Ureter (tissue), 1 donor: ENCODE data around the gene CYP26B1. TPM values are rescaled to one million over a fixed set of nuclear protein-coding genes. Genes with fewer than 3 reads are reported as not detected.
A peak's percentile ranks its signal among the peaks of the same experiment; 100 is the strongest.

ENCODE experiments used
- DNase-seq: peaks from one replicate; pipeline ENCODE4 v3.0.0-alpha.2; 2020; ENCODE audit warnings: low spot score
- total RNA-seq: library from RNA; stranded (reverse); gene quantifications from one replicate; pipeline ENCODE4 v1.2.4, GENCODE V29; 2023
- donor health status: DM: yes; HTN: yes; CAD: no.

The CYP26B1 gene
- total RNA-seq, 1 donor from 2014 or later = 1.1 TPM

DNA sequence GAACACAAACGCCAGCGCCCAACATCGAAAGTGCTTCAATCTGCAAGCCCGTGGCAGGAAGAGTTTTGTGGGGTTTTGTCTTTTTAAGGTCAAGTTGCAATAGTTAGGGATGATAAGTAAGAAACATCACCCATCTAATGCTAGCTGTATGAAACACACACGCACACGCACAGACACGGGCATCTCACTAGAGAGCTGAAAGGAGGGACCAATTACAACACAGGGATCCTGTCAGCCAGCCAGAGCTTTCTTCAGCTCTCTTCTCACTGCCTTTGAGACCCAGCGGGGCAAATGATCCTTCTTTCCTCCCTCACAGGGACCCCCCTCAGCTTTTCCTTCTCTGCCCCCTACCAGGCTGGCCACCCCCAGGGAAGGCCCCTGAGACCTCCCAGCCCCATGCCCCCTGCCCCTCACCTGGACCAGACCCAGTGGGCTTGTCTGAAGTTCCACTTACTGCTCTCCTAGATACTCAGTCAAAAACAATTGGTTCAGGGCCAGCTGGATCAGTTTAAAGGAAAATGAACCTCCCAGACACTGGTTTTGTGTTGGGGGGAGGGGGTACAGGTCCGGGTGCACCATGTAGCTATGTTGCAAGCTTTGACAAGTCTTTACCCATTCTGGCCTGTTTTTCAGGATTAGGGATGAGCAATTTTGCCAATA lies 17.9 kb downstream of the CYP26B1 start:
- peak; percentile 31 for DNase-seq

DNA sequence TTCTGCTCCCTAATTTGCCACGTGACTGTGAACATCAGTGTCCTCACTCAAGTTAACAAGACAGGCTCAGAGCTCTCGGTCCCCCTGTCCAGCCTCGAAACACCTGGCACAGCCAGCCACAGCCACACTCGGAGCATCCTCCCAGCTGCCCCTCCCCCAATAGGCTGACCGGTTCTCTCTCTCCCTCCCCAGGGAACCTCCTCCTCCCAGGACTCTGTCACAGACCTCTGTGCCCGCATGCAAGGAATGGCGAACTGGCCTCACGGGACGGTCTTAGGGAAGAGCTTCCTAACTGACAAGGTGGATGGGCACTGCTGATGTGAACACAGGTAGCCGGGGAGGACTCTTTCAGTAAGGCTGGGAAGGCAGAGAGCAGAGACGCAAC lies 18.8 kb downstream of the CYP26B1 start:
- DNase-seq = peak; percentile 32

DNA sequence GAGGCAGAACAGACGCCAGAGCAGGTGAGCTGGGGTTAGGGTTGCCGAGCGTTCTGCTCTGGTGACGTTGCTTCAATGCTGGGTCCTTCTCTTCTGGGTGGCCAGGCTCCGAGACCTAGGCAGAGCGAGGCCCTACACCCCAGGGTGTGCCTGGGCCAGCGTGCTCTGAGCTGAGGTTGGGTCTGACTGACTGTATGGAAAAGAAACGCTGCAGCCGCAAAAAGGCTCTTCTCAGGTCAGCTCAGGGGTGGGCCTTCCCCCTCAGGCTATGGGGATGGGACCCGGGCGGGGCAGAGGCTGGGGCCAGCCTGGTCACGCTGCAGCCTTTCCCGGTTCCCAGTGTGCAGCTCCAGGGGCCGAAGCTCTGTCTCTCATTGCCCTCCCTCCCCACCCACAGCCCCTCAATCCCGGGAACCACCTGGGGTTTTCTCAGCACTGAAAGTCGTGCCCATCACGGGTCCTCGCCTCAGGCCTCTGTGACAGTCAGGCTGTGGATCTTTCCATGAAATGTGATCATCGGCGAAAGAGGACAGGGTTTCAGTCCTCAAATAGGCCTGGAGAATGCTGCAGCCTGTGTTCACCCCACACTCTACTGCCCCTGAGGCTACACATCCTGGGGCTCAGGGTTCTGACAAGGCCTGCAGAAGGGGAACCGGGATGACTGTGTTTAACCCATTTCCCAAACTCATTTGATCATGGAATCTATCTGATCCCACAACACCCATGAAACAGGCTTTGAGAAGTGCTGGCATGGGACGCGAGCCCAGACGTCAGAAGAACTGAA lies 19.4 kb downstream of the CYP26B1 start:
- DNase-seq = peak; percentile 38

DNA sequence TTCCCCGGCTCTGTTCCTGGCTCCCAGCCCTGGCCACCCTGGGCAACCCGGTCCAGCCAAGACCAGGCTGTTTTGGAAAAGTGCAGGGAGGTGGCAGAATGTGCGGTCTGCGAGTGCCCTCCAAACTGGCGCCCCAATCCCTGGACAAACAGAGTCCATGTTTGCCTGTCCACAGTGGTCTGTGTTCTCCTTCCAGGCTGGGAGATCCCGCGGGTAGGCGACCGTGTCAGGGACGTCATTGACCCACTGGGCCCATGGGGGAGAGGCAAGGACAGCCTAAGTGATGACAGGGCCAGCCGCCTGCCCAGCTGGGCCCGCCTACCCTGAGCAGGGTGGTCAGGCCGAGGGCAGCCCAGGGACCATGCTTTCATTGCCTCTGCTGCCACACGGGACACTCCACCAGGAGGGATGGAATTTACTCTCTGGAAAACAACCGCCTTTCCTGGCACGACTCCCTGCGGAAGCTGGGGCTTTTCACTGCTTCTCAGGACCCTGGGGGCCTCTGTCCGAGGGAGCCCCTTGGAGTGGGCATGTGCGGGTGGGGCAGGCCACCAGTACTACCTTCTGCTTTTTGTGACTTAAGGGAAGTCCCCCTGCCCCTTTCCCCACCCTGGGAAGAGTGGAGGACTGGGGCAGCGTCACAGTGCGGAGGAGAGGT lies 20.1 kb downstream of the CYP26B1 start:
- peak; percentile 38 for DNase-seq

DNA sequence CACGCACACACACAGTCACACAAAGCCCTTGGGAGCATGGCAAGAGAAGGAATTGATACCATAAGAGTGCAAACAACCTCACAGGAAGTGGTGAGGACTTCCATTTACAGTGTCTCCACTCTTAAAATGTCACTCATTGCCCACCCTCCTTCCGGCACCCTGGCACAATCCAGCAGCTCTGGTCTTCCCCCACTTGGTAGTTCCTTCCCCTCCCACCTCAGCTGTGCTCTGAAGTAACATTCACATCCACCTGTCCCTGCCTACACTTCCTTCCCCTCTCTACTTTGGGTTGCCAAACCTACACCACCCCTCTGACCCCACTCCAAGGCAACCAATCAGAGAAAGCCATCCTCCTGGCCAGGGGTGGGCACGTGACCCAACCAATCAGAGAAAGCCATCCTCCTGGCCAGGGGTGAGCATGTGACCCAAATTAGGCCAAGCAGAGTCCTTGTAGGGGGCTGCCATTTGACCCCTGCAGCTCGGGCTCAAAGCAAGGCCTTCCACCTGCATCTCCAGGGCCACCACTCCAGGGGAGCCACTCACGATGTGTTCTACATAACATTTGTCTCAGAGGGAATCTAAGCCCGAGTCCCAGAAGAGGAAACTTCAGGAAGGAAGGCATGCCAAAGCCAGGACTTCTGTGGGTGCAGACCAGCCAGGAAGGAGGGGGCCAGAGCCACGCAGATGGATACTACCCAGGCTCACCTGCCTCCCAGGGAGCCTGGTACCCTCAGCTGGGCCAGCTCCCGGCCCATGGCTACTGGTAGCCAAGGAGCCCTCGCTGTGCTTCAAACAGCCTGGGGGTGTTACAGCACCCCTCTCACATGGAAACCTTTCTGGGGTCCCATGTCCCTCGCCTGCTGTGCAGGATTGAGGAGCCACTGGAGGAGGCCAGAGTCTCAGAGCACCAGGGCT lies 21.2 kb downstream of the CYP26B1 start:
- DNase-seq = no peak

DNA sequence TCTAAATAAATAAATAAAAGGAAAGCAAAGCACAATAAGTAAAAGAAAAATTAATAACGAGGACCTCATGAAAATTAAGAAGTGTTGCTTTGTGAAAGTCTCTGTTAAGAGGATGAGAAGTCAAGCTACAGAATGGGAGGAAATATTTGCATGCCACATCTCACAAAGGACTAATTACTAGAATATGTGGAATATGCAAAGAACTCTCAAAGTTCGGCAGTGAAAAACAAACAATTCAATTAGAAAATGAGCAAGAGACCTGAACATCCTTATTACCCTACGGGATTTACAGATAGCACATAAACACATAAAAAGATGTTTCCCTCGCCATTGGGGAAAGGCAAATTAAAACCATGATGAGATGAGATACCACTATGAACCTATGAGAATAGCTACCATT lies 23.3 kb downstream of the CYP26B1 start:
- no peak for DNase-seq

DNA sequence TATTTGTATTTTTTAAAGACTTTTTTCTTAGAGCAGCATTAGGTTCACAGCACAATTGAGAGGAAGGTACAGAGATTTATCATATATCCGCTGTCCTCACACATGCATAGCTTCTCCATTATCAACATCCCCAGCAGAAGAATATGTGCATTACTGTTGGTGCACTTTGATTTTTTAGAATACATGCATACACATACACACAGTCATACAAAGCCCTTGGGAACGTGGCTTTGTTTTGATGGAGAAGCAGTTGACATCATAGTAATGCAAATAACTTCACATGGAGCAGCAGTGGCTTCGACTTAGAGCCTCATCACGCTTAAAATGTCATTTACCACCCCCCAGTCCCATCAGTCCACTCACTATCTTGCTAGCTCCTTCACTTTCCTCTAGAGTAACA lies 26.5 kb downstream of the CYP26B1 start:
- DNase-seq = no peak

DNA sequence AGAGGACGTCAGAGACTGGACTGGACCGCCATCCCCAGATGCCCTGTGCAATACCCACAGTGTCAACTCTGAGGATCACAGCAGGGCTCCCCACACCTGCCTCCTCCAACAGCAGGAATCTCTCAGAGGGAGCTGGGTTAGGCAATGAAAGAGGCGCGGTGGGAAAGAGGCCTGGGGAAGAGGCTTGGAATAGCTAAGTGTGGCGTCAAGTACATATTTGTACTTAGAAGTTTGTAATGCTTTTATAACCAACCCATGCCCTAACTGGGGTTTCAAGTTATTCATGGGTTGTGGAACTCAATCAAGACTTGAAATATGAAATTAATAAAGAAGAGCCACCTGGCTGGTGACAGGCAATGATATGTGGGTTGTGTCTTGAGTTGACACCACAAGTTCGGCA lies 28.7 kb downstream of the CYP26B1 start:
- DNase-seq = no peak

DNA sequence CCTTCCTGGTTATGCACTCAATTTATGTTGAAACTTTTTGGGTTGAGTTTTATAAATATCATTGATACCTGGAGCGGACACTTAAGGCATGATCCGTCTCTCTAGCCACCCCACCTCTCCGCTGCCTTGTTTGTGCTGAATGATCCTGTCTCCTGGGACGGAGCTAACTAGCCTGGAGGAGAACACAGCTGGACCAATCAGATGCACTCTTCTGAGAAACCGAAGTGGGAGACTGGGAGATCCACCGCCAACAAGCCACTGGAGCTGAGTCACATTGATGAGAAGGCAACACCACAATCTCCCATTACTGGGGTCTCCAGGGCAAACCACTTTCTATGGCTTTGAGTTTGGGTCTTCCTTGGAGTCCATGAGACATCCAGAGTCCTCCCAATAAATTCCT lies 29.3 kb downstream of the CYP26B1 start:
- no peak for DNase-seq

DNA sequence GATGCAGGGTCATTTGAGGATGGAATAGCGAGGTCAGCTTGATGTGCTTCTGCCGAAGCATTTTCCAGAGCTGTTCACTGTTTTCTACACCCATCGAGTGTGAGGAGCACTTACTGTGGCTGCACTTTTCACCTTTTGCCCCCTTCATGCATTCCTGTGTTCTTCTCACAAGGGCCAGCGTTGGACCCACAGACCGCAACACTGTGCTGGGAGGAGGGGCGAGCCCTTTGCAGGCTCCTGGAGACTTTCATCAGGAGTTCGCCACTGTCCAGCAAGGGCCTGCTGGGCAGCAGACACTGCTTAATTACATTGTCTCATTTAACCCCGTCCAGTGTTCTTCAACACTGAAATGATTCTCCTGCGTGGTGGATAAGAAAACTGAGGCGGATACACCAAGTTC lies 29.9 kb downstream of the CYP26B1 start:
- DNase-seq = no peak

DNA sequence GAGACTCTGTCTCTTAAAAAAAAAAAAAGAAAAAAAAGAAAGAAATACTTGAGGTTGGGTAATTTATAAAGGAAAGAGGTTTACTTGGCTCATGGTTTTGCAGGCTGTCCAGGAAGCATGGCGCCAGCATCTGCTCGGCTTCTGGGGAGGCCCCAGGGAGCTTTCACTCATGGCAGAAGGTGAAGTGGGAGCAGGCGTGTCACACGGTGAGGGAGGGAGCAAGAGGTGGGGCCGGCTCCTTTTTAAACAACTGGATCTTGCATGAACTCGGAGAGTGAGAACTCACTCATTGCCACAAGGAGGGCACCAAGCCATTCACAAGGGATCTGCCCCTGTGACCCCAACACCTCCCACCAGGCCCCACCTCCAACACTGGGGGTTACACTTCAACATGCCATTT lies 30.6 kb downstream of the CYP26B1 start:
- DNase-seq = no peak

DNA sequence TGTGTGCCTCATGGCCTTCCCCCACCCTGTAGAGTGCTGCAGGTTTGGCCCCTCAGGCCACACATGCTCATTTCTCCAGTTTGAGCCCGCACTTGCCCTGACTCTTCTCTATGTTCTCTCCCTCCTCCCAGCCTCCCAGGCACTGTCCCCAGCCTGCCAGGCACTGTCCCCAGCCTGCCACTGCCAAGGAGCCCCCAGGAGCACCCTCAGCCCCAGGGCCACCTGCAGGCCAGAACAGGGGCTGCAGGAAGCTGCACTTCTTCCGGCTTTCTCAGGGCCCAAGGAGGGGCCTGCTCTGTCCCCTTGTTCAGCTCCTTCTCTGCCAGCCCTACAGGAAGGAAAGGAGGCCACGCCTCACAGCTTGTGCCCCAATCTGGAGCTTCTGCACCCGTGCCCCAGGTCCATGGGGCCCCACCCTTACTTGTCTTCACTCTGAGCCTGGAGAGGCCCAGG lies 31.6 kb downstream of the CYP26B1 start:
- no peak for DNase-seq

DNA sequence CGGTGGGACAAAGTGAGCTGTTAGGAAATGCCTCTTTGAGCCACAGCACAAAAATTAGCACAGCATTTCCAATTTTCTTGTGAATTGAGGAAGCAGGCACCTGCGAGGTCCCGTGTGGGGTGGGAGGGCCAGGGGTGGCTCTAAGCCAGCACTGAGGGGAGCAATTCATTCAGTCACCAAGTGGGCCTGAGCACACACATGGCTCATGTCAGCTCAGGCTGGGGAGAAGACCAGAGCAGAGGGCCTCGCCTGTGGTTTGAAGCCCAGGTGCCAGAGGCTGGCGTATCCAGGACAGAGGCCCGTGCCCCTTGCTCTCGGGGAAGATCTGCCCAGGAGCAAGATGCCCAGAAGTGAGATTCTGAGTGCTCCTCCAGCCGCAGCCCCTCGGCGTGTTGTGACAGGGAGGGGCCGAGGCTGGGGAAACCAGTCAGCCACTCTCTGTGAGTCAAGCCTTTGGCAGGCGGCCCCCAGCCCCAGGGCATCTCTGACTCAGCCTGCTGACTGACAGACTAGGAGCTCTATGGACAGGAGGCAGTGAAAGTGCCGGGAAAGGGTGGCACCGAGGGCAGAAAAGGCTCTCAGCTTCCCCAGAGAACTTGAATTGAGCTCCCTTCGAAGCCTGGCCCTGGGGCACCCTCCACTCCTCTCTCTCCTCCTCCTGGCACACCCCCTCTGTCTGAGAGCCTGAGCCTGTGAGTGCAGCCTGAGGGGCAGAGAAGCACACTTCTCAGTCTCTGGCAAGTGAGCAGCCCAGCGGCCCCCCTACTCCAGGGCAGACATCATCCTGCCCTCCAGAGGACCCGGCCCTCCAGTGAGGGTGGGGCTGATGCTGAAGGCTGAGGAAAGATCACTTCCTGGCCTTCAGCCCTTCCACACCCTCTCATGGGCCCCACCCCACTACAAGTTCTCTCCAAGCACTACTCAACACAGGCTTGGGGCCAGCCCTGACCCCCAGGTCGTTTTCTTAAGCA lies 32.3 kb downstream of the CYP26B1 start:
- DNase-seq = peak; percentile 78

DNA sequence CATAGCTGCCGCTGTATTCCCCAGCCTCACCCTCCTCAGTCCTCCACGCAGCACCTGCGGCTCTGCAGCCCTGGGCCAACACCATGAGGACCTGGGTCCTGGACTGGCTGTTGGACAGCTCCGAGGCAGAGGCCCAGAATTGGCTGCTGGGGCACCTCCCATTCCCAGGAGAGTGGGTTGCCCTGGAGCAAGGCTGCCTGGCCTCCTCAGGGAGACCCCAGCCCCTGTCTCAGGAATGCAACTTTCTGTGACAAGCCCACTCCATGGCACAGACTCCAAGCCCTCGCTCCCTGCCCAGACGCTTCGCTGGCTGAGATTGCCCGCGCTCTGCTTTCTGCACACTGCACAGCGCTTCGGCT lies 33.0 kb downstream of the CYP26B1 start:
- DNase-seq = no peak

DNA sequence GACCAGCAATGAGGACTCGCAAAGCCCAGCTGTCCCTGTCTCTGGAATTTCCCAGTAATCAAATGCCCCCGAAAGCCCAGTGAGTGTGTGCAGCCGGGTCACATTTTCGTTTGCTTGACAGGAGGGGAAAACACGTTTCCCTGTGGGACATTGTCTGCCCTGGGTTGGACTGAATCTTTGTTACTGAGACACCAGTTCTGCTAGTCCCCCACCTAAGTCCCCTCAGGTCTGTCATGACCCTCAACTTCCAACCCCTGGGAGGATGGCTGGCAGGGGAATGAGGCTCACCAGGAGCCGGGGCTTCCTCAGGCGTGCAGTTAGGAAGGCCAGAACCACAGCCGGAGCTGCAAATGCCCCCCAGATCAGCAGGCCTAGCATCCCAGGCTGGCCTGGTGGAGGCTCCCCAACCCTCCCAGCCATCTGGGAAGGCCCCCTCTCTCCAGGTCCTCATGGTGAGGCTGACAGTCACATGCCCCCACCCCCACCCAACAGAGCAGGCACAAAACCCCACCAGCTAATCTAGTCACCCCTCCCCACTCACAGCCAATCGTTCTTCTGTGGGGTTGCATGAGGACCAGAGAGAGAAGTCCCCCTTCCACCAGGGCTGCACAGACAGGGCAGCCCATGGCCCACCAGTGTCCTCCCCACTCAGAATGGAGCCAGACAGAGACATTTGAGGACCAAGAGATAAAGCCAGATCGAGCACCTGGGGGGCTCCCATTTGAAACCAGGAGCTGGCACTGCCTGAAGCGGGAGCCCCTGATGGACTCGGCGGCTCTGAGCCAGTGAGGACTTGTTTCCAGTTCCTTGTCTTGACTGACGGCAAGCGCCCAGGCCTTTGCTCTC lies 33.6 kb downstream of the CYP26B1 start:
- DNase-seq = no peak

DNA sequence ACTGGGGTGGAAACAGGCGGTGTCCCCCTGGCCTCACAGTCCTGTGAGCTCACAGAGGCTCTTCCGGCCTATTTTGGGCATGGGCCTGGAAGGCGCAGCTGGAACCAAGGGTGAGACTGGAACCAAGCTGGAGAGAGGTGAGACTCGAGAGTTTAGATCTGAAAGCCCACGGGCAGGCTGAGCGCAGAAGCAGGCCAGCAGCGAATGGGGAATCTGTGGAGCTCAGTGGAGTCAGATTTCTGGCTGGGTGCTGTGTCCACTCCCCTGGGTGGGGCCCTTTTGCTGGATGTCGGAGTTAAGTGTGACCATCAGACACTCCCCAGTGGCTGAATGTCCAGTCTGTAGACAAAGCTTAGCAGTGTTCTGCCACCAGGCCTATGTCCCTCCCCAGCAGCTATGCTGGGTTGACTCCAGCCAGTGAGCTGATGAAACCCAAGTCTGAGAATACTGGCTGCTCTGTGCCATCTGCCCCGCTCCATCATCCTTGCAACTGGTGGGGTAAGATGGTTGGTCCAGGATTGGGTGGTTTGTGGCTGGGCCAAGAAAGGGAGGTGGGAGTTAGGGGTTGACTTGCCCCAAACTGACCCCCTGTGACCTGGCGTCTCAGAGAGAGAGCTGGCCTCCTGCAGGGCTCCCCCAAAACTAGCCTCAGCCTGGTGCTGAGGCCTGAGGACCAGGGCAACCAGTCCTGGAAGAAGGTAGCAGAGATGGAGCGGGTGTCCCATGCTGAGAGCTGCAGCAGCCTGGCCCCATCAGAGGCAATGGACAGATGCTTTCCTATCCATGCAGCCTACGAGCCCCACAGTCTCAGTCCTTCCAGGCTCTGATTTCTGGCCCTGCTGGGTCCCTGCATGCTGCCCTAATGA lies 34.4 kb downstream of the CYP26B1 start:
- no peak for DNase-seq

DNA sequence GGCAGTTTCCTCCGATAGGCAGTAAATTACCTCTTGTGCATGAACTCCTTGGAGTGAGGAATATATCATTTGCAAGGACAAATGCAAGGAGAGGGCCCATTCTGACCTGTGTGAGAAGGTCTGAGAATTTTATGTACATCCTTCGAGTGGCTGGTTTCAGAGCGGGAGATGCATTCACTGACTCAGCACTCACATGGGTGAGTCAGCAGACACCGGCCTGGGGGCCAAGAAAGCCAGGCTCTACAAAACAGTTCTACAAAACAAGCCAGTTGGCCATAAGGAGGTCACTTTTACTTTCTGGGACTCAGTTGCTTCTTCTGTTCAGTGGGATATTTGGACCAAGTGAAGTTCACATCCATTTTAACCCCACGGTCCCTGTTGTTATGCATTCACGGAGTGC lies 35.3 kb downstream of the CYP26B1 start:
- DNase-seq = no peak

DNA sequence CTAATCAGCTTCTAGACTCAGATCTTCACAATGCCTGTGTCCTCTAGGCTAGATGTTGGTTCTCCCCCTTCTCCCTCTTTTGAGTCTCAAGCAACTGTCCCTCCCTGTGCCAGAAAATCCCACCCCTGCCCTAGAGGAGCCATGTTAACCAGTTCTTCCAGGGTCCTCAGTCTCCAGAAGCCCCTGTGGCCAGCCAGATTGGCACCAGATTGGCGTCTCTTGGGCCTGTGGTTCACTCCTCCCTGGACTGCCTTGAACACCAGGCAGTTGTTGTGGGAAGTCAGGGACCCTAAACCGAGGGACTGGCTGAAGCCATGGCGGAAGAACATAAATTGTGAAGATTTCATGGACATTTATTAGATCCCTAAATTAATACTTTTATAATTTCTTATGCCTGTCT lies 36.6 kb downstream of the CYP26B1 start:
- no peak for DNase-seq

DNA sequence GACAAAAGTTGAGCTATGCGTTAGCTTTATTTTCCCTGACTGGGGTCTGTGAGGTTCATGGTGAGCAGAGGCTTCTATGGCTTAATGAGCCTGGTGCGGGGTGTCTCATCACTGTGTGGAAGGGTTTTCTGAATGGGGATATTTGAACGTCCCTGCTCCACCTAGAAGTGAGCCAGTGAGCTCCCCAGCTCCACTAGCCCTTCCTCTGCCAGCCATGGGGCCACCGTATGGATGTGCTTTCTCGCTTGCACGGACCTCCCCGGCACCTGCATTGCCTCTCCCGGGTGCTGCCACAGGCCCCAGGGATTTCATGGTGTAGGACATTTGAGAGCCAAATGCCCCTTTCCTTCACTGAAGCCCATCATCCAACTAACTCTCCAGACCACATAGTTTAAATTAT lies 37.8 kb downstream of the CYP26B1 start:
- DNase-seq = no peak
